Right atrium auricular region (tissue), 2 donors: ENCODE data around the gene KLHL20. TPM values are rescaled to one million over a fixed set of nuclear protein-coding genes. Genes with fewer than 3 reads are reported as not detected.
"Not testable (repeated sequence)": the region's sequence is repeated elsewhere in the genome, so short reads cannot be mapped to it uniquely, and the experiment has no call there.

Experiments
- DNase-seq: peaks from one replicate; pipeline ENCODE4 v3.0.0-alpha.2; 2019; ENCODE audit warnings: low spot score
- H3K27ac ChIP-seq, 2 donors: fragments of 200-600 bp; sonication (generic); 1 replicate in 1 of 2; 2 replicates in 1 of 2; pipeline ENCODE4 v1.5.1; 2016 to 2019
- H3K27me3 ChIP-seq, 2 donors: fragments of 200-600 bp; sonication (generic); one replicate each; pipeline versions ENCODE4 v1.5.1 to v1.6.0; 2017 to 2019
- H3K36me3 ChIP-seq: fragments of 200-600 bp; sonication (generic); one replicate; pipeline ENCODE4 v1.5.1; 2016
- H3K4me1 ChIP-seq, 2 donors: fragments of 200-600 bp; sonication (generic); one replicate each; pipeline versions ENCODE4 v1.5.1 to v1.6.0; 2017 to 2019
- H3K4me3 ChIP-seq, 2 donors: fragments of 200-600 bp; sonication (generic); 1 replicate in 1 of 2; 2 replicates in 1 of 2; pipeline ENCODE4 v1.5.1; 2017 to 2019; ENCODE audit warnings: mild to moderate bottlenecking in 1 of 2, moderate library complexity in 1 of 2
- H3K9me3 ChIP-seq, 2 donors: fragments of 200-600 bp; sonication (generic); one replicate each; pipeline ENCODE4 v1.5.1; 2019
- total RNA-seq, 2 donors: library from RNA; depleted of rRNA; stranded (reverse); fragments of >200 nt; gene quantifications; one replicate each; pipeline ENCODE4 v1.1.0, GENCODE V29; 2016
- TF ChIP-seq, protein P1 (sequence below), 2 donors: fragments of 200-600 bp; sonication (generic); IDR thresholded peaks; one replicate each; pipeline ENCODE4 v1.5.1; 2019; ENCODE audit warnings: antibody characterized with exemption in 2 of 2

KLHL20 gene
- total RNA-seq, 2 donors from 2014 or later, result 20.9 to 24.6 TPM

DNA sequence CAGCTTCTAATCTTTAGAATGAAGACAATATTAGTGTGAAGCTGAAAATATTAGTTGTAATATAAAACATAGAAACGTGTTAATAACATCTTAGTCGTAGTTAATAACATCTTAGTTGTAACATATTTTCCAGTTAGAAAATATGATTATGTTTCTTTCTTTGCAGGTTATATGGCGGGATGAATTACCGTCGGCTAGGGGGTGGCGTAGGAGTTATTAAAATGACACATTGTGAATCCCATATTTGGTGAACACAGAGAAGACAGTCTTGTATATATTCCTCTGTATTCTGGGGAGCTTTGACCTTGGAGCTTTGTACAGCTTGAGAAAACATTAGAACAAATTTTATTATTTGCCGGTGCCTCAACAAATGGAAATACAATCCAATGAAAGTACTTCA, 70.2 kb downstream of the KLHL20 start:
- Histone ChIP-seq H3K4me1 (no peaks in the 10 kb centered on the region), H3K4me3 (no peak overlapping the region), H3K27ac (no peak overlapping the region), H3K36me3 (peaks cover 62% of the 10 kb centered on the region), H3K27me3 (no peaks in the 10 kb centered on the region), H3K9me3 (no peaks in the 10 kb centered on the region)
- TF ChIP-seq, protein P1, sequence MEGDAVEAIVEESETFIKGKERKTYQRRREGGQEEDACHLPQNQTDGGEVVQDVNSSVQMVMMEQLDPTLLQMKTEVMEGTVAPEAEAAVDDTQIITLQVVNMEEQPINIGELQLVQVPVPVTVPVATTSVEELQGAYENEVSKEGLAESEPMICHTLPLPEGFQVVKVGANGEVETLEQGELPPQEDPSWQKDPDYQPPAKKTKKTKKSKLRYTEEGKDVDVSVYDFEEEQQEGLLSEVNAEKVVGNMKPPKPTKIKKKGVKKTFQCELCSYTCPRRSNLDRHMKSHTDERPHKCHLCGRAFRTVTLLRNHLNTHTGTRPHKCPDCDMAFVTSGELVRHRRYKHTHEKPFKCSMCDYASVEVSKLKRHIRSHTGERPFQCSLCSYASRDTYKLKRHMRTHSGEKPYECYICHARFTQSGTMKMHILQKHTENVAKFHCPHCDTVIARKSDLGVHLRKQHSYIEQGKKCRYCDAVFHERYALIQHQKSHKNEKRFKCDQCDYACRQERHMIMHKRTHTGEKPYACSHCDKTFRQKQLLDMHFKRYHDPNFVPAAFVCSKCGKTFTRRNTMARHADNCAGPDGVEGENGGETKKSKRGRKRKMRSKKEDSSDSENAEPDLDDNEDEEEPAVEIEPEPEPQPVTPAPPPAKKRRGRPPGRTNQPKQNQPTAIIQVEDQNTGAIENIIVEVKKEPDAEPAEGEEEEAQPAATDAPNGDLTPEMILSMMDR (IDR thresholded peaks at IDR 0.05), result no peak
- no peak for DNase-seq

DNA sequence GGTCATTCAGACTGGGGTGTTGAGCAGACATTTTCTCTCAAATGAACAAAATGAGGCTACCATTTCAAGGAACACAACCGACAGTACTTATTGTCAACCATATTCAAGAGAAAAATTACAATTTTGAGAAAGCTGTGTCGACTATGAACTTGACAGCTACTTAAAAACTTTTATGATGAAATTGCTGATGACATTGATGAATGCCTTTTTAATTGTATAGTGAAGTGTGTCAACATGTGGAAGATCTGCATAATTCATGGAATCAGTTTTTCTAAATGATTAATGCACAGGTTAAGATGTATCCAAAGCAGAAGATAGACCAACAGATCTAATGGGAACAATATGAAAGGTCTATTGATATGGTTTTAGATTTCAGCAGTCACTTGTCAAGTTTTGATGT, 75.1 kb downstream of the KLHL20 start:
- Histone ChIP-seq H3K27me3 (no peaks in the 10 kb centered on the region), H3K36me3 (peaks cover 16% of the 10 kb centered on the region), H3K4me1 (no peaks in the 10 kb centered on the region)

DNA sequence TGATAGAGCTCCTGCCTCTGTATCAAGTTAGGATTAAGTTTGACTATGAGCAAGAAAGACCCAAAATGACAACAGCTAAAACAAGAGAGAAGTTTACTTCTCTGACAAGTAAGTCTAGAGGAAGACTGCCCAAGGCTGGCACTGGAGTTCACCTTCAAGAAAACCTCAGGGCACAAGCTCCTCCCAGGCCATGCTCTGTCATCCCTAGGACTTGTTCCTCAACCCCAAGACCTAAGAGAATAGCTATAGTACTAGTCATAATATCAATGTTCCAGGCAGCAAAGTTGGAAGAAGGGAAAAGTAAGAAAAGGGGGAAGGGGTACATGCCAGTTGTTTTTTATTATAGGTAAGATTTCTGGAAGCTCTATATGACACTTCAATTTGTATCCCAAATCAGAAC, 83.3 kb downstream of the KLHL20 start:
- Histone ChIP-seq H3K27ac (no peak overlapping the region), H3K36me3 (peaks cover 3% of the 10 kb centered on the region), H3K9me3 (no peaks in the 10 kb centered on the region), H3K4me1 (no peaks in the 10 kb centered on the region), H3K27me3 (no peaks in the 10 kb centered on the region), H3K4me3 (no peak overlapping the region)
- no peak for DNase-seq
- TF ChIP-seq, protein P1 (IDR thresholded peaks at IDR 0.05), result no peak

More for the DNA sequence above, 75.1 kb downstream of the KLHL20 start:
- no peak overlapping the region for H3K4me3 ChIP-seq
- TF ChIP-seq, protein P1 (IDR thresholded peaks at IDR 0.05), result no peak
- H3K27ac ChIP-seq, result no peak overlapping the region
- H3K9me3 ChIP-seq, result no peaks in the 10 kb centered on the region
- no peak for DNase-seq

DNA sequence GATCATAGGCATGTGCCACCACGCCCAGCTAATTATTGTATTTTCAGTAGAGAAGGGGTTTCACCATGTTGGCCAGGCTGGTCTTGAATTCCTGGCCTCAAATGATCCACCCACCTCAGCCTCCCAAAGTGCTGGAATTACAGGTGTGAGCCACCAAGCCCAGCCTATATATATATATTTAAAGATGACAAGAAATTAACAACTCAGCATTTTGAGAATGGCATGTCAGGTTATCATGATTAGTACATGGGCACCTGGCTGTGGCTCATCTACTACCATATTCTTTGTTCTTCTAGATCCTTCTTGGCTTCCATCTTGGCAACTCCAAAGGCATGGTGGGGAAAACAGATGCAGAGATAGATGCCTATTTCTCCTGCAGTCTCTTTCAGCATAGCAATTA, 85.2 kb downstream of the KLHL20 start:
- DNase-seq, H3K4me3 ChIP-seq, H3K27me3 ChIP-seq, H3K4me1 ChIP-seq, H3K9me3 ChIP-seq, H3K36me3 ChIP-seq, H3K27ac ChIP-seq: not testable (repeated sequence)

DNA sequence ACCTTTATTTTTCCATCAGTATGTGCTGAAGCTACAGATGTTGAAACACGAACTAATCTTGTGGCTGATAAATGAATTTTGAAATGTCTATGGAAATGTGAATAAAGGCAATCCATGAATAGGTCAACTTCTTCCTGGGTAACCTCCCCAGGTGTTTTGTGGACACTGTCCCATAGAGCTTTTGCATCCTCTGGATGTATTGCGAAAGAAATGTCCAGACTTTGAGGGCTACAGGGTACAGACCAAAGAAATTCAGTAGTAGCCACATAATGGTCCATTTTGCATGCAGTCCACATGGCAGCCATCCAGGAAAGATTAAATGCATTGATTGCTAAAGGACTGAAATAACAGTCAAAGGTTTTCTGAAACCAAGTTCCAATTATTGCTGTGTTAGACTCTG, 88.2 kb downstream of the KLHL20 start:
- Histone ChIP-seq H3K27ac (no peak overlapping the region), H3K4me1 (no peaks in the 10 kb centered on the region), H3K4me3 (no peak overlapping the region), H3K36me3 (peaks cover 12% of the 10 kb centered on the region), H3K27me3 (no peaks in the 10 kb centered on the region), H3K9me3 (no peaks in the 10 kb centered on the region)
- TF ChIP-seq, protein P1 (IDR thresholded peaks at IDR 0.05), result no peak
- DNase-seq, result no peak

DNA sequence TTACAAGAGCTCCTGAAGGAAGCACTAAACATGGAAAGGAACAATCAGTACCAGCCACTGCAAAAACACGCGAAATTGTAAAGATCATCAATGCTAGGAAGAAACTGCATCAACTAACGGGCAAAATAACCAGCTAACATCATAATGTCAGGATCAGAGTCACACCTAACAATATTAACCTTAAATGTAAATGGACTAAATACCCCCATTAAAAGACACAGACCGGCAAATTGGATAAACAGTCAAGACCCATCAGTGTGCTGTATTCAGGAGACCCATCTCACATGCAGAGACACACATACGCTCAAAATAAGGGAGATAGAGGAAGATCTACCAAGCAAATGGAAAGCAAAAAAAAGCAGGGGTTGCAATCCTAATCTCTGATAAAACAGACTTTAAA, 98.9 kb downstream of the KLHL20 start:
- H3K9me3 ChIP-seq, H3K27ac ChIP-seq, H3K27me3 ChIP-seq, H3K4me1 ChIP-seq, DNase-seq, H3K4me3 ChIP-seq, H3K36me3 ChIP-seq: not testable (repeated sequence)

DNA sequence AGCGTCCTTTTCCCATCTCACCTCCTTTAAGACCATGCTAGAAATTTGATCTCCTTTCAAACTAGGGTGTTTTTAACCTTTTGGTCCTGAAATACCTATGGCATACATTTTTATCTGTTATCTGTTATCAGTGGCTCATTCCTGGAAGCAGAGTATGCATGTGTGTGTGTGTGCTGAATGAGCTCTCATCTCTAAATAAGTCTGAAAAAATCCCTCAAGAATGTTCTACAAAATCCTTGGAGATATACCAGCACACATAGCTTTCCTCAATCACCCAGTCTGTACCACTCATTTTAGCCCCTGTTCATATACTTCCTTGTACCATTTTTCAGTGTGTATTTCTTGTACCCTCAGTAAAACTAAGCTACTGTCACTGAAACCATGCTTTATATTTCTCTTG, 103.7 kb downstream of the KLHL20 start:
- TF ChIP-seq, protein P1 (IDR thresholded peaks at IDR 0.05), result no peak
- Histone ChIP-seq H3K27ac (no peak overlapping the region), H3K4me3 (no peak overlapping the region), H3K9me3 (no peaks in the 10 kb centered on the region), H3K27me3 (no peaks in the 10 kb centered on the region), H3K36me3 (no peaks in the 10 kb centered on the region), H3K4me1 (peaks cover 0 to 9% of the 10 kb centered on the region in 2 donors)
- DNase-seq, result no peak
